NCI-H187 (cell line): ENCODE data around the gene FAM120AOS.

Source experiments
- DNase-seq, 2 experiments: peaks; one replicate each; lab custom pipeline; 2025; lab: John Stamatoyannopoulos, UW

FAM120AOS gene

GRCh38 chr9:93453047-93453914 lies at the start of gene FAM120AOS:
Gene FAM120AOS, minus strand, starts transcription at chr9:93453581. Its CDS starts 872 bp downstream, at chr9:93452709.
- peak; percentile 73 to 81 for DNase-seq

- no peak for DNase-seq
Observed at GRCh38 chr9:93501406-93501805, 48.0 kb upstream of the FAM120AOS start.

DNA sequence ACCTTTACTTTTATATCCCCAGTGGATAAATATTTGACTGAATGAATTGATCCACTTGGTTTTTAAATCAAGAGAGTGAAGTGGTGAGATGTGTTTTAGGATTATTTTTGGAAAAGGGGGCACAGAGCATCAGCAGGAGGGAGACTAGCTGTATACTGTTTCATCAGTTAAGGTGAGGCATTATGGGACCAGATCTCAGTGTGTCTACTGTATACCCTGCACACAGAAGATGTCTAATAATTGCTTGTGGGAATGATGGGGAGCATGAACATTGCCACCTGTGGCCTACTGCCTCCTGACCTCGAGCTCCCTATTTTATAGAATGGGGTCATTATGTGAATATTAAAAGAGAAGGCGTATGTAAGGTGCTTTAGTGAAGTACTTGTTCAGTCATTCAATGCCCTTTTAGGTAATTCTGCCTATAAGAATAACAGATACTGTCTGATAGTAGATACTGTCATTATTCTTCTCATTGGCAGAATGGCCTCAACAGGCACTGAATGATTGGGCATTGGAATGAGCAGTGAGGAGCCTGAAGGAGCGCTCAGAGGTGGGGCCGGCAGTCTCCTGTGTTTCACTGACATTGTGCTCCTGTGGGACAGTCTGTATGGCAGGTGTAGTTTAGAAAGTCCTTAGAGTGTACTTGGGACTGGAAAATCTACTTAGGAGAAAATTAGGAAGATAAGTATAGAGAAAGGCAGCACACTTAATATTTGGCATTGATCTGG lies 47.4 kb upstream of the FAM120AOS start:
- DNase-seq = no peak

GRCh38 chr9:93496285-93496684 lies 42.9 kb upstream of the FAM120AOS start:
- no peak for DNase-seq

DNA sequence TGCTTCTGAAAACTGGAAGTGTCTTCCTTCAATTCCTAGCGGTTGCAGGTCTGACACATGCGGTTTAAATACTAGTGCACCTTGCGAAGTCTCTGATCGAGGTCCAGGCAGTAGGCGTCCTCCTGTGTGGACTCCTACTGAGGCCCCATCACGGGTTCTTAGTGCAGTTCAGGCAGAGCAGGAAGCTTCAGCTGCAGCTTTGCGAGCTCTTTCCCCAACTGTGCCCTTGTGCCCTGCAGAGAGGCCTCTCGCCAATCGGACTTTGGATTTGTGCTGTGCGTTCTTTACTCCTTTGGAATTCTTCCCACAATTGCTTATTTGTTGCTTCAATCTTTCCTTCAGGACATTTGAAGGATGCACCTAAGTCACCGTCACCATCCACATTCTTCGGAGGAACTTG lies 40.6 kb upstream of the FAM120AOS start:
- DNase-seq = no peak

- no peak for DNase-seq
Observed at GRCh38 chr9:93492327-93492726, 38.9 kb upstream of the FAM120AOS start.

DNA sequence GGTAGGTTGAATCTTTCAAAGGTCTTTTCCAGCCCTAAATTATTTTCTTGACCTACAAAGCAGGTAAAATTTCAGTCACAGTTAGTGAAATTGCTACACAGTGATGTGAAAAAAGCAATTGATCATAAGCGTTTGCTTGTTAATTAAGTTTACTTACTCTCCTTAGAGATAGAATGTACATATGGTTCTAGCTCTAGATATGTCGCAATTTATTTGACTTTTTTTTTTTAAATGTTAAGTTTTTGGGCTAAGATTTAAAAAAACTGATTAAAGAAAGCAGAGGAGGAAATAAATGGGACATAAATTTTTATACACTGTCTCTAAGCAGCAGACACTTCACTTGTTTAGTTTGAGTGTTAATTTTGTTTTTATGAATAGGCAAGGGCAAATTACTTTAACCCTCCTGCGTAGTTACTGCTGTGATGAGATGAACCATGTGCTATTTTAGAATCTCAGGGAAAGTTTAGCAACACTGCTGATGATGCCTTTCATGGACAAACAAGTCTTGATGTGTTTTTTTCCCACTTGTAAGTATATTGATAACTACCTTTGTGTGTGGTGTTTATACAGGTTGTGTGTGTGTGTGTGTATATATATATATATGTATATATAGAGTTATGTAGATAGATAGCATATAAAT lies 38.3 kb upstream of the FAM120AOS start:
- no peak for DNase-seq

- no peak for DNase-seq
Observed at GRCh38 chr9:93488244-93488643, 34.9 kb upstream of the FAM120AOS start.

GRCh38 chr9:93486268-93486667 lies 32.9 kb upstream of the FAM120AOS start:
- DNase-seq = no peak

- DNase-seq = no peak
Observed at GRCh38 chr9:93483497-93483896, 30.1 kb upstream of the FAM120AOS start.

DNA sequence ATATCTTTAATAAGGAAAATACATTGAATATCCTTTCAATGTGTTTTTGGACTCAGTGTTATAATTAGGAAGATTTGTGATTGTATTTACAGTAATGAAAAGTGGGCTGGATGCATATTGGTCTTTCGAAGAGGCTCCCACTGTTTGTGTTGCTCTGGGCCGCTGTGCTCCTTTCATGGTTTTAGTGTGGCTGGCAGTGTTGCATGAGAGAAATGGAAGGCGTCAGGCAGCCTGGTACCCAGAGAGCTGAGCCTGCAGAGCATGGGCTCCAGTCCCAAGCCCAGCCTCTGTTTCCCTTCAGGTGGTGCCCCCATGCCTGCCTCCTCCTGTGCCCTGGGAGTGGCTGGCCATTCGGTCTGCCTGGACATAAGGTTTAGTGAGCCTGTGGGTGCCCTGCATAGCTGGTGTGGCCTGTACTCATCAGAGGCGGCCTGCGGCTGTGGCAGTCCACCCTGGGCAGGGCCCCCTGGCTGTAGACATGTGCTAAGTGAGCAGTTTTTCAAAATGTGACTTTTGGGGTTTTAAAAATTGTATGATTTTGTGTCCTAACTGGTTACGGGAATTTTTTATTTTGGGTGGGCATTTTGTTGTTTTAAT lies 27.4 kb upstream of the FAM120AOS start:
- no peak for DNase-seq

GRCh38 chr9:93480262-93480661 lies 26.9 kb upstream of the FAM120AOS start:
- no peak for DNase-seq

DNA sequence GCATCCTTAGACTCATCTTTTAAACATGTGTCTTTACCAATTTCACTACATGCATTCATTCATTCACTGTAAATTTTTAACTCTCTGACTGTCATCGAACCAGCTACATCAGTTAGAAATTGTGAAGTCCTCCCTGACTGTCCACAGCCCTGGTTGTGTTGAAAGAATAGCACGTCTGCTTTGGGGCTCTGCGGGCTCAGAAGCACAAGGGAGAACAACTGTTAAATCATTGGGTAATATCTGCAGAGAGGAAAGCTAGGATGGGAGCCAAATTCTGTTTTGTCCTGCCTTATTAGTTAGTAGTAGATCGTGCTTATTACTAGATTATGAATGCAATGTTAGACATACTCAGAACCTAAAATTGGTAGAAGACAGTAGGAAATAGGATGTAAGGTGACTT lies 26.3 kb upstream of the FAM120AOS start:
- DNase-seq = no peak

- DNase-seq = peak in 1 of 2 experiments; percentile 0
Observed at GRCh38 chr9:93477397-93477796, 24.0 kb upstream of the FAM120AOS start.

DNA sequence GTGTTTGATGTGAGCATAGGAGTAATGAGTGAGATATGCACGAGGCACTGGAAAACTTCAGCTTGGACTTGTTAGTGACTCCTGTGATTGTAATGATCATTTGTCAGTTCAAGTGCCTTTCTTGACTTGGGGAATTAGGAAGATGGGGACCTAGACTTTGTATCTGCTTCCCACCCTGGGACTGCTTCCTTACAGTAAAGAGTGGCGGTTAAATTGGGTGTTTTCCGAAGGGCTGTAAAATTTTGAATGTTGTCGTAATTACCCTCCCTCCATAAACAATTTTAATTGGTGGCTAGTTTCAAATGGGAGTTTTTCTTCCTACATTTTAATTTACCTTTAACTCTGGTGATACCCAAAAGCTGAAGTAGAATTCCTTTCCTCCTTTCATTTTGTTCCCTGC lies 23.5 kb upstream of the FAM120AOS start:
- no peak for DNase-seq

- DNase-seq = no peak
Observed at GRCh38 chr9:93475856-93476255, 22.5 kb upstream of the FAM120AOS start.

GRCh38 chr9:93475108-93475507 lies 21.7 kb upstream of the FAM120AOS start:
- no peak for DNase-seq

- no peak for DNase-seq
Observed at GRCh38 chr9:93473411-93473810, 20.0 kb upstream of the FAM120AOS start.

- no peak for DNase-seq
Observed at GRCh38 chr9:93471124-93471523, 17.7 kb upstream of the FAM120AOS start.

- no peak for DNase-seq
Observed at GRCh38 chr9:93470391-93470790, 17.0 kb upstream of the FAM120AOS start.

DNA sequence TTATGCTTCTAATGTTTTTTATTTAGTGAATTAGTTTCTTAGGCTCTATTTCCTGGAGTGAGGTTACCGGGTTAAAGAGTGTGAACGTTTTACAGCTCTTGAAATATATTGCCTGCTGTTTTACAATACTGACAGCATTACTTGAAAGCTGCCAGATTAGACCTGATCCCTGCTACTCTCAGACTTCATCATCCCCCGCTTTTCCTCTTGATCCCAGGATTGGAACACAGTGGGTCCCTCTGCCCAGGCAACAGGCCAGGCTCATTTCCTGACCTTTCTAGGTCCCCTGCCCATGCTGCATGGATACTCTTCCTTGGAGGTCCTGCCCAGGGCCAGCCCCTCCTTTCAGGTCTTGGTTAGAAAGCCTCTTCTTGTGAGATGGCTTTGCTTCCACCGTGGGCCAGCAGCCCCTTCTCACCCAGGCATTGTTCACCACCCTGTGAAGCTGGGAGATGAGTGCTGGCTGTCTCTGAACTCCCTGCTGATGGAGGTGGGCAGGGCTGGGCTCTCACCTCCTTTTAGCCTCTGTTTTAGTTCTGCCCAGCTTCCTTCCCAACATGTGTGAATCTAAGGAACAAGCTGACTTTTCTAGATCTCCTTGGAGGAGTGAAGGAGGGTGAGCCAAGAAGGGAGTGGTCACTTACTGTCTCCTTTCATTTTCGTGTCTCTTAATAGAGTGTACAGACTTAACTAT lies 15.5 kb upstream of the FAM120AOS start:
- DNase-seq = no peak

- DNase-seq = no peak
Observed at GRCh38 chr9:93467462-93467861, 14.1 kb upstream of the FAM120AOS start.
